Measurements from ENCODE around the gene MRPL54.
"Not testable (repeated sequence)": the region's sequence is repeated elsewhere in the genome, so short reads cannot be mapped to it uniquely, and the experiment has no call there.

MRPL54 gene

GRCh38 chr19:3805859-3806258, 43.4 kb downstream of the MRPL54 start:
- in situ Hi-C loops (cut with HindIII; ENCODE audit: low sequenced_read_pairs): loop anchor here (5.0 kb wide), 1 partner anchor 84 kb away; no protein-coding TSS in a partner anchor

GRCh38 chr19:3807131-3807480, 44.6 kb downstream of the MRPL54 start:
- in situ Hi-C loops (cut with HindIII; ENCODE audit: low sequenced_read_pairs): loop anchor here (5.0 kb wide), 1 partner anchor 85 kb away; no protein-coding TSS in a partner anchor

GRCh38 chr19:3807574-3808354, 45.3 kb downstream of the MRPL54 start:
- in situ Hi-C loops (cut with HindIII; ENCODE audit: low sequenced_read_pairs): loop anchor here (5.0 kb wide), 1 partner anchor 85 kb away; no protein-coding TSS in a partner anchor

- in situ Hi-C loops (cut with HindIII; ENCODE audit: low sequenced_read_pairs): loop anchor here (5.0 kb wide), 1 partner anchor 86 kb away; no protein-coding TSS in a partner anchor
Measured at GRCh38 chr19:3808420-3809143, 46.1 kb downstream of the MRPL54 start.

- in situ Hi-C loops (cut with HindIII; ENCODE audit: low sequenced_read_pairs): loop anchor here (5.0 kb wide), 1 partner anchor 88 kb away; no protein-coding TSS in a partner anchor
Measured at GRCh38 chr19:3809881-3810707, 47.6 kb downstream of the MRPL54 start.

- in situ Hi-C loops (cut with HindIII; ENCODE audit: low sequenced_read_pairs): no loop called here
Measured at GRCh38 chr19:3810708-3811355, 48.4 kb downstream of the MRPL54 start.

- in situ Hi-C loops (cut with HindIII; ENCODE audit: low sequenced_read_pairs): no loop called here
Measured at GRCh38 chr19:3813473-3814392, 51.3 kb downstream of the MRPL54 start.

GRCh38 chr19:3814648-3815047, 52.2 kb downstream of the MRPL54 start:
- in situ Hi-C loops (cut with HindIII; ENCODE audit: low sequenced_read_pairs): no loop called here

GRCh38 chr19:3816148-3816547, 53.7 kb downstream of the MRPL54 start:
- in situ Hi-C loops (cut with HindIII; ENCODE audit: low sequenced_read_pairs): not testable (repeated sequence)

GRCh38 chr19:3816566-3817218, 54.2 kb downstream of the MRPL54 start:
- in situ Hi-C loops (cut with HindIII; ENCODE audit: low sequenced_read_pairs): no loop called here

All from endothelial cell of hepatic sinusoid (primary cell).